ENCODE measurements around the gene SLCO4A1. TPM values are rescaled to one million over a fixed set of nuclear protein-coding genes. Genes with fewer than 3 reads are reported as not detected.
A peak's percentile ranks its signal among the peaks of the same experiment; 100 is the strongest.
"Not testable (repeated sequence)": the region's sequence is repeated elsewhere in the genome, so short reads cannot be mapped to it uniquely, and the experiment has no call there.

The SLCO4A1 gene
- total RNA-seq, 2 donors from 2014 or later: 39.3 to 44.4 TPM

DNA sequence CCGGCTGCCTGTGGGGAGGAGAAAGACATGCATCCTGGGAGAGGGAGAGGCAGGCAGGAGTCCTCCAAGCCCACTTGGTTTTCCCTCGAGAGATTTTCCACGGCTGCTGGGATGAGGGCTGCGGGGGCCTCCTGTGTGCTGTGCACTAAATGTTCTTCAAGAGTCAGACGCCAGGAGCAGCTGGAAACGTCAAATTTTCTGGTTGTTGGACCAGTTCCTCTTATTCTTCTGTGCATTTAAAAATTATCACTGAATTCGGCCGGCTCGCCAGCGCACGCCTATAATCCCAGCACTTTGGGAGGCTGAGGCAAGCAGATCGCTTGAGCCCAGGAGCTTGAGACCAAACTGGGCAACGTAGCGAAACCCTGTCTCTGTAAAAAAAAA lies 33.6 kb downstream of the SLCO4A1 start:
- Mint-ChIP-seq H3K27ac (no peak overlapping the region), H3K9me3 (peaks cover 0 to 5% of the 10 kb centered on the region in 2 donors), H3K36me3 (no peaks in the 10 kb centered on the region)
- no peak for DNase-seq (ENCODE audit: low spot score in 2 of 2)
- no peak for ATAC-seq

DNA sequence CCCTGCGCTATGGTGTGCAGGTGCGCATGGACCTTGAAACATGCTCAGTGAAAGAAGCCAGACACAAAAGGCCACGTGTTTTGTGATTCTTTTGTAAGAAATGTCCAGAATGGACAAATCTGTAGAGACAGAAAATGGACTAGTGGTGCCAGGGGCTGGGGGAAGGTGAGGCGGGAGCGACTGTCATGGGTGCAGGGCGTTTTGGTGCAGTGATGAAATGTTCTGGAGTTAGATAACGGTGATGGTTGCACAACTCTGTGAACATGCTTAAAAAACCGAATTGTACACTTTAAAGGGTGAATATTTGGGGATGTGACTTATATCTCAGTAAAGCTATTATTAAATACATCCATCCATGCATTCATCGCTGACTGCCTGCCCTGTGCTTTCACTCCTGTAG lies 34.7 kb downstream of the SLCO4A1 start:
- no peak for ATAC-seq
- Mint-ChIP-seq H3K27ac (no peak overlapping the region), H3K36me3 (no peaks in the 10 kb centered on the region)

DNA sequence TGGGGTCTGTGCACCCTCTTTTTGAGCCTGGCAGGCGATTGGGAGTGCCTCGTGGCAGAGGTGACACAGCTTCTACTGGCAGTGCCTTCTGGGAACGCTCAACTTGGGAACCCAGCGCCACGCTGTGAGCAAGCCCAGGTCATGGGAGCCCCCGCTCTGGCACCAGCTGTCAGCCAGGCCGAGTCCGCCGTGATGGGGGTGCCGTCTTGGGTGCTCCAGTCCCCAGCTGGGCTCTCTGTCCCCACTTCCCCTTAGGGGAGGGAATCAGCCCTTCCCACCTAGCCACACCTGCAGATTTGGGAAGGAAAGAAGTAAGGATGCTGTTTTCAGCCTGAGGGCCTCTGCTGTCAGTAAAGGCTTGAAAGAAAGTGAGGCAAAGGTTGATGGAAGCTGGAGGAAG lies 35.4 kb downstream of the SLCO4A1 start:
- Mint-ChIP-seq H3K27ac (no peak overlapping the region), H3K36me3 (no peaks in the 10 kb centered on the region)

More for the DNA sequence above, 34.7 kb downstream of the SLCO4A1 start:
- peaks cover 0 to 6% of the 10 kb centered on the region in 2 donors for H3K9me3 Mint-ChIP-seq
- DNase-seq (ENCODE audit: low spot score in 2 of 2): no peak

DNA sequence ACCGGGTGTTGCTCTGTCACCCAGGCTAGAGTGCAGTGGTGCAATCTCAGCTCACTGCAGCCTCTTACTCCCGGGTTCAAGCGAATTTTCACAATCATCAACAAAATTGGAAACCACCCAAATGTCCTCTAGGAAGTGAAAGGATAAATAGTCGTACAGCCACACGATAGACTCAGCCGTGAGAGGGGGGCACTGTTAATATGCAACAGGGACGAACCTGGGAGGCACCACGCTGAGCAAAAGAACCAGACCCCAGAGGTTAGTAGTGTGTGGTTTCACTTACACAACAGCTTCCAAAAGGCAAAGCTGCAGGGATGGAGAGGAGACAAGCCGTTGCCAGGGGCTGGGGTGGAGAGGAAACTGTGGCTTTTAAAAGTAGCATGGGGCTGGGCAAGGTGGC lies 36.2 kb downstream of the SLCO4A1 start:
- no peak for DNase-seq (ENCODE audit: low spot score in 2 of 2)
- ATAC-seq: no peak
- H3K27ac Mint-ChIP-seq: no peak overlapping the region
- peaks cover 0 to 6% of the 10 kb centered on the region in 2 donors for H3K9me3 Mint-ChIP-seq
- no peaks in the 10 kb centered on the region for H3K36me3 Mint-ChIP-seq

More for the DNA sequence above, 35.4 kb downstream of the SLCO4A1 start:
- no peak for DNase-seq (ENCODE audit: low spot score in 2 of 2)
- H3K9me3 Mint-ChIP-seq: peaks cover 0 to 6% of the 10 kb centered on the region in 2 donors
- ATAC-seq: no peak

DNA sequence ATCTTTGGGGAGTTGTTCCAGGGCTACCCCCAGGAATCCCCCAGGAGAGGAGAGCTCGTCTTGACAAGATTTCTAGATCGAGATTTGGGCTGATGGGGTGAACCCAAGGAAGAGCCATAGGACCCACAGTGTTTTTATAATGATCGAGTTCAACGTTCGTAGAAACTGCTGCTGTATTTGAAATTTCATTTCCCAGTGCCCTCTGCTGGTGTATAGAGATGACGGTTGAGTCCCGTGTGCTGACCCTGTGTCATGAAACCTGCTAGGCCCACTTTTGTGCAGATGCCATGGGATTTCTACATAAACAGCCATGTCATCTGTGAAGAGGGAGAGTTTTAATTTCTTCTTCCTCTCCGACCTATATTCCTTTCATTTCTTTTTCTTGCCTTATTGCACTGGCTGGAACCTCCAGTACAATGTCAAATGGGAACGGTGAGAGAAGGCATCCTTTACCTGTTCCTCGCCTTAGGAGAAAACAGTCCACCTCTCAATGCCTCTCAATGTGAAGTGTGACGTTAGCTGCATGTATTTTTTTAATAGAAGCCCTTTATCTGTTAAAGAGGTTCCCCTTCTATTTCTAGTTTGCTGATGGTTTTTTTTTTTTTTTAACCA lies 37.8 kb downstream of the SLCO4A1 start:
- DNase-seq (ENCODE audit: low spot score in 2 of 2) (no peak), ATAC-seq (no peak)
- Mint-ChIP-seq H3K27ac (no peak overlapping the region), H3K36me3 (no peaks in the 10 kb centered on the region), H3K9me3 (peaks cover 0 to 6% of the 10 kb centered on the region in 2 donors)

DNA sequence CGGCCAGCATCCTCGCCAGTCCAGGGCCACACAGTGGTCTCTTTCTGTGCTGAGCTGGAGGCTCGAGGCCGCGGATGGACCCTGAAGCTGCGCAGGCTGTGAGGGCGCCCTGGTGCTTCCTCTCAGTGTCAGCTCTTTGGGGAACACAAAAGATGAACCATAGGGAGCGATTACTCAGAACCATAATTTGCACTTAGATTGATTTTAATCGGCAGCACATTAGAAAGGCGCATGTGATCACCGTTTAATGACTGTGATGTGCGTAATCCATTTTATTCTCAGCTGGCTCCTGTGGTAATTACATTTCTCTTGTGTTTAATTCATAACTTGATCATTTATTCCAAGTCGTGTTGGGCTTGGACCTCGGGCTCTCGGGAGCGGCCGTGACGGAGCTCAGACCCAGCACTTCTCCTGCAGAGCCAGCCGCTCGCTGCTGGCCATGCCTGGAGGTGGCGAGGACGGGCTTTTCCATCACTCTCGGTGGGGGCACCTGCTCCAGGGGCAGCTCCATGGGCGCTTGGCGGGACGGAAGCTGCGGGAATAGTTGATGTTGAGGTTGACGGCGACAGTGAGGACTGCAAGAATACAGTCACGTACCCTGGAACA lies 40.7 kb downstream of the SLCO4A1 start:
- DNase-seq (ENCODE audit: low spot score in 2 of 2) (no peak), ATAC-seq (no peak)
- Mint-ChIP-seq H3K36me3 (no peaks in the 10 kb centered on the region), H3K27ac (no peak overlapping the region), H3K9me3 (peaks cover 0 to 6% of the 10 kb centered on the region in 2 donors)

DNA sequence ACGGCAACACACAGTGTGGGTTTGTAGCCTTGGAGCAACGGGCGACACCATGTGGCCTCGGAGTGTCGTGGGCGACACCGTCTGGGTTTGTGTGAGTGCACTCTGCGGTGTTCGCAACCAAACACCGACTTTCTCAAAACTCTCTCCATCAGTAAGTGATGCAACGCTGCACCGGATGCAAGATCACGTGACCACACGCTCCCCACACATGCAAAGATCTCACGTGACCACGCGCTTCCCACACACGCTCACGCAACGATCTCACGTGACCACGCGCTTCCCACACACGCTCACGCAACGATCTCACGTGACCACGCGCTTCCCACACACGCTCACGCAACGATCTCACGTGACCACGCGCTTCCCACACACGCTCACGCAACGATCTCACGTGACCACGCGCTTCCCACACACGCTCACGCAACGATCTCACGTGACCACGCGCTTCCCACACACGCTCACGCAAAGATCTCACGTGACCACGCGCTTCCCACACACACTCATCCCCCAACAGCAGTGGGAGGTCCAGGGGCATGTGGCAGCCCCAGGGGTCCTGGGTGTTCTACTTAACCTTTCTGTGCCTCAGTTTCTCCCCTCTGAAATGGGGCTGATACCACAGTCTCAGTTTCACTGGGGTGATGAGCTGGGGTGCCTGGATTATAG lies 41.5 kb downstream of the SLCO4A1 start:
- not testable (repeated sequence) for H3K27ac Mint-ChIP-seq; ATAC-seq; H3K9me3 Mint-ChIP-seq; H3K36me3 Mint-ChIP-seq; DNase-seq (ENCODE audit: low spot score in 2 of 2)

DNA sequence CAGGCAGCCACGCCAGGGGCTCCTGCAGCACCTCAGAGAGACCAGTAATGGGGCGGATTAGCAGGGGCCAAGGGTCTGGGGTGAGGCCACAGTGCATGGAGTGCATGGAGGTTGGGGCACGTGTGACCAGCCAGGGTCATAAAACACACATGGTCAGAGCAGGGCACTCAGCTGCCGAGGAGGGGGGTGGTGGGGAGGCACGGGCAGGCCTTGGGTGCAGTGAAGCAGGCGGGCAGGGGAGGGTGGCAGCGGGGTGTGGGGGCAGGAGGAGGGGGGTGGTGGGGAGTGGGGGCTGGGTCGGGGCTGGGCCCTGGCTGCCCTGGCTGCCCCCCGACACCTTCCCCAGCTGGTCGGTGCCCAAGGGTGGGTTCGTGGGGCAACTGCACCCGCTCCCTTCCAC lies 42.7 kb downstream of the SLCO4A1 start:
- H3K36me3 Mint-ChIP-seq: no peaks in the 10 kb centered on the region
- no peak for ATAC-seq

DNA sequence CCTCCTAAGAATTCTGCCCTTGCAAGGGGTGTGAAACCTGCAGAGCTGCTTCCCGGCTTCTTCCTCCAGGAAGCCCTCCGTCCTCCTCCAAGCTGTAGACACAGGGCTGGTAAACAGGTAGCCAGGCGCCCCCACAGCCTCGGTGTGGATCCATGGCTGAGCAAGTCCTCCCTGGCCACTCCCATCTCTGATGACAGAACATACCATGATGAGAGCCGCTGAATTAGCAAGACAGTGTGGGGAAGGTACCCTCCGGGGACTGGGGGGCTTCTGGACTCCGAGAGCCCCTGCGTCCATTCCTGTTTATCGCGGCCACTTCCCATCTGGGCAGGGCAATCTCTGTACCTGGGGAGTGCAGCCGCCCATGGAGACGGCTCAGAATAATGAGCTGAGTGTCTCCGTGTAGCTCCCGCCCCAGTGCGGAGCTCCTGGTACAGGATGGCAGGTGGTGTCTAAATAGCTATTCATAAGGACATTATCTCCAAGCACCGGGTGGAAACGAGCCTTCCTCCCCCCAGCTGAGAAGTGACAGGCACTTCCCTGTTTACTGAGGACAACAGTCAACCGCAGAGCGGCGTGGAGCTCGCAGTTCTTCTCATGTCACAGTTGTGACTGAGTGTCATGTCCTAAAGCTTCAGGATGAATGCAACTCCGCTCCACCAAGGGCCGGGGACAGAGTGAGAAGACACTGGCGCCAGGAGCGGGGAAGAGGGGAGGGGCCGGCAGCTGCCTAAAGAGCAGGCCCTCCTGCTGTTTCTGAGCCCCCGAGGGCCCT lies 43.7 kb downstream of the SLCO4A1 start:
- no peaks in the 10 kb centered on the region for H3K9me3 Mint-ChIP-seq
- no peaks in the 10 kb centered on the region for H3K36me3 Mint-ChIP-seq
- no peak overlapping the region for H3K27ac Mint-ChIP-seq
- DNase-seq (ENCODE audit: low spot score in 2 of 2) (no peak), ATAC-seq (peak in 1 of 2 donors; percentile 22)

More for the DNA sequence above, 42.7 kb downstream of the SLCO4A1 start:
- peaks cover 0 to 6% of the 10 kb centered on the region in 2 donors for H3K9me3 Mint-ChIP-seq
- no peak overlapping the region for H3K27ac Mint-ChIP-seq
- no peak for DNase-seq (ENCODE audit: low spot score in 2 of 2)

DNA sequence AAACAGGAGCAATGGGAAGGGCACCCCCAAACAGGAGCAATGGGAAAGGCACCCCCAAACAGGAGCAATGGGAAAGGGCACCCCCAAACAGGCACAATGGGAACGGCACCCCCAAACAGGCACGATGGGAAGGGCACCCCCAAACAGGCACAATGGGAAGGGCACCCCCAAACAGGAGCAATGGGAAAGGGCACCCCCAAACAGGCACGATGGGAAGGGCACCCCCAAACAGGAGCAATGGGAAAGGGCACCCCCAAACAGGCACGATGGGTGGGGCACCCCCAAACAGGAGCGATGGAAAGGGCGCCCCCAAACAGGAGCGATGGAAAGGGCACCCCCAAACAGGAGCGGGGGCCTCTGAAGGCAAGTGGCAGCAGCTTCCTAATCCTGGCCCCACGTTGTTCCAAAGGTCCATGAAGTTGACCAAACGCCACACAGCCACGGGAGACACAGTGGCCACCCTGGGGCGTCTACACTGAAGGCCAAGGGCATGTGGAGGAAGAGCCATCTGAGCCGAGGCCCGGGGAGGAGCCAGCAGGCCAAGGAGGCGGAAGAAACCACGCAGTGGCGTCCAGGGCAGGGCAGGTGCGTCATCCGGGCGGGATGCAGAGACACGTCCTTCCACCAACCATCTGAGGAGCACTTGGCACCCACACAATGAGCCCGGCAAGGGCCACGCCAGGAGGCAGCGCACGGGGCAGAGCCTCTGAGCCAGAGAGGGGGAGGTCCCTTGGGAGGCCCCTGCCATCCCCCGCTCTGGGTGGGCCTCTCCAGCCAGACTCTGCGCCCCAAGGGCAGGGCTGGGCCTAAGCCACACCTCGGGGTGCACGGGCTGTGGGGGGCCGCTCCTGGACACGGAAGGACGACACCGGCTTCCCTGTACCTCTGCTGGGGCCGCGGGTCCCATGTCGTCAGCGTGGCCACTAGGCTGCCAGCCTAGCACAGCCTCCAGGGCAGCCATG lies 44.8 kb downstream of the SLCO4A1 start:
- Mint-ChIP-seq H3K36me3 (no peaks in the 10 kb centered on the region), H3K27ac (no peak overlapping the region), H3K9me3 (no peaks in the 10 kb centered on the region)
- DNase-seq (ENCODE audit: low spot score in 2 of 2) (no peak), ATAC-seq (no peak)

DNA sequence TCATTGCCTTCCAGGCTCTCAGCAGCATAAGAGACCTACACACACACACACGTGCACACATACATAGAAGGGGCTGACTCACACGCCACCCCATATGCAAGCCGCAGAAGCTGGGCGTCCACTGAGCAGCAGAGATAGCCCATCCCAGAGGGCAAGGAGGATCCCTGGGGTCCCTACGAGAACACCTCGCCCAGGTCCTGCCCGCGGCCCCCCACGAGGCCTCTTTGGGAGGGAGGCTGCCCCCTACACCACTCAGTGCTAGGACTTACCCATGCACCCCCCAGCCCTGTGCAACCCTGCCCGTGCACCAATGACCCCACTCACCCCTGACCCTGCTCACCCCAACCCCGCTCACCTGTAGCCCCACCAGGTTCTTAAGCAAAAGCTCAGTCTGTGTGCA lies 45.8 kb downstream of the SLCO4A1 start:
- ATAC-seq: no peak
- Mint-ChIP-seq H3K9me3 (no peaks in the 10 kb centered on the region), H3K36me3 (no peaks in the 10 kb centered on the region), H3K27ac (no peak overlapping the region)
- DNase-seq (ENCODE audit: low spot score in 2 of 2): no peak

DNA sequence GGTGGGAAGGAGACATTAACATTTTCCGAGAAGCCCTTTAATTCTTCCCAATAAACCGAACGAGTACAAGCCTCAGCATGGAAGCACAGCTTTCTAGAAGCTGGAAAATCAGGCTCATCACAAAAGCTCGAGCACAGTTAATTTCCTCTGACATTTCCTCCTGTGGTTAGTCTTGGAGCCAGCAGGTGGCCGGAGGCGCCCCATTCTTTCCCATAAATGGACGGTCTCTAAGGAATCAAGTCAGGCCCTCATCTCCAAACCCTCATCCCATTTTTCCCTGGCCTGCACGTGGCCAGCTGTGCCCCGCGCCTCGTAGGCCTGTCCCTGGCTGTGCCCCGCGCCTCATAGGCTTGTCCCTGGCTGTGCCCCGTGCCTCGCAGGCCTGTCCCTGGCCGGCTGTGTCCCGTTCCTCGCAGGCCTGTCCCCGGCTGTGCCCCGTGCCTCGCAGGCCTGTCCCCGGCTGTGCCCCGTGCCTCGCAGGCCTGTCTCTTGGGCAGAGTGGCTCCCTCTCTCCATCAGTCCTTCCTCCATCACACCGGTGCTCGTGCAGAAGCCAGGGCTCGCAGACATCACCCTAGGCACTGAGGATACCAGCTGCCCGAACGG lies 46.7 kb downstream of the SLCO4A1 start:
- ATAC-seq (no peak), DNase-seq (ENCODE audit: low spot score in 2 of 2) (no peak)
- Mint-ChIP-seq H3K9me3 (no peaks in the 10 kb centered on the region), H3K27ac (no peak overlapping the region), H3K36me3 (no peaks in the 10 kb centered on the region)

DNA sequence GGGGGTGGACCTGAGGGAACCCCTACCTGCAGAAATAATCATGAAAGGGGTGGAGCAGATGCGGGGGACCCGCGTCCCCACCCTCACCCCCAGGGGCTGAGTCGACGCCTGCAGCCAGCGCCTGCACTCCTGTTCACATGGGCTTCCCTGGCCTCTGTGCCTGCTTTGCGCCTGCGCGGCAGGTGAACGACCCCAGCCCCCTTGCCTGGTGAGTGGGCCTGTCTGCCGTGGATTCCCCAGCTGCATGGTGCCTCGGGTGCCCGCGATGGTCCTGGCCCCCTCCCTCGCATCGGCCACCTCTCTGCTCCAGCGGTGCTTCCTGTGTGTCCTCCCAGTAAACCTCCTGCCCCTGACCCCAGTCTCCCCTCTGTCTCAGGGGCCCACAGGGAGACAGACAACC lies 47.6 kb downstream of the SLCO4A1 start:
- H3K9me3 Mint-ChIP-seq: no peaks in the 10 kb centered on the region
- ATAC-seq: no peak
- no peaks in the 10 kb centered on the region for H3K36me3 Mint-ChIP-seq
- DNase-seq (ENCODE audit: low spot score in 2 of 2): no peak
- H3K27ac Mint-ChIP-seq: no peak overlapping the region

DNA sequence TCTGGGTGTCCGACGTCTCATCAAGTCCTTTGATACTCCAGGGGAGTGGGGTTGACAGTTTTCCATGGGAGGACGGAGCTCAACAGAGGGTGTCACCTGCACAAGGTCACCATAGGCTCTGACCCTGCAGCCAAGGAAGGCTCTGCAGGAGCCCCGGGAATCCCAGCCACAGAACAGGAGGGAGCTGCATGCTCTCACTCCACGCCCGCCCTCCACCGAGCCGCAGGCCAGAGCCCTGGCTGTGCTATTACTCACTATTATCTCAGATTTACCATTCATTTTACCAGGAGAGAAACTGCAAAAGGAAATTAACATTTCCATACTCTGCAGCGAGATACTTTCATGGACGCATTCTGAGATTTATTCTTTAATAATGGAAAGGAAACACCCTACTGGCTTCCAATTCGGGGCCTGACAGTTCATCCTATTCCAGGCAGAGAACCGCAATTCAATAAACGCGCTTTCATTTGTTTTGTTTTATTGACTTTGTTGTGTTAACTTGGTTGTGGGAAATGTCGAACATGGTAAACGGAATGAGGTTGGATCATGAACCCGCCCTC lies 48.0 kb downstream of the SLCO4A1 start:
- ATAC-seq (no peak), DNase-seq (ENCODE audit: low spot score in 2 of 2) (no peak)
- Mint-ChIP-seq H3K9me3 (no peaks in the 10 kb centered on the region), H3K27ac (no peak overlapping the region), H3K36me3 (no peaks in the 10 kb centered on the region)

DNA sequence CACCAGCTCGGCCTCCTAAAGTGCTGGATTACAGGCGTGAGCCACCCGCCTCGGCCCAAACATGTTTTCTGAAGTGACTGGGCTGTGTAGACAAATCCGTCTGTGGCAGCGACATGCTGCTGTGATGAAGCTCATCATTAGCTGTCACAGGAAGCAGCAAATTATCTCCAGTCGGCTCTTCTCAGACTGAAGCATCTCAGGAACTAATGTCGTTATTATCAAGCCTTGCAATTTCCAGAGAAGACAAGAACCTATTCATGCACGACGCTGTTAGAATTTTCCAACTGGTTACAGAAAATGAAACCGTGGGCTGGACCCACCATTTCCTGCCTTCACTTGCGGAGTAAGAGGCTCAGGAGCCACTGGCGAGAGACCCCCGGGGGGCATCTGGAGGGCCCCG lies 49.2 kb downstream of the SLCO4A1 start:
- ATAC-seq (no peak), DNase-seq (ENCODE audit: low spot score in 2 of 2) (no peak)
- H3K9me3 Mint-ChIP-seq: no peaks in the 10 kb centered on the region
- H3K27ac Mint-ChIP-seq: no peak overlapping the region
- no peaks in the 10 kb centered on the region for H3K36me3 Mint-ChIP-seq

DNA sequence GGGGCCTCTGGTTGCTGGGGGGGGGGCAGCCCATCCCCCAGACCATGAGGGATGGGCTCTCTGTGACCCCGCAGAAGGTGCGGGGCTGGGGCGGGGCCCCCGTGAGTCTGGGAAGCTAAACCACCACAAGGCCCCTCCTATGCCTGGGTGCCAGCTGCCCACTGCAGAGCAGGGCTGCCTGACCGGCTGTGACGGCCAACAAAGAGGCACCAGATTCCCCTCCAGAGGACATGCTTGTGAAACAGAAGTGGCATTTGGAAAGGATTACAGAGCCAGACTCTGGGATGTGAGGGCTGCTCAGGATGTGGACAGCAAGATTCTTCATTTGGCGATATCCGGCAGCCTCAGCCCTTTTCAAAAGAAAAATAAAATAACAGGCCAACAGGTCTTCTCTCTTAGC lies 49.9 kb downstream of the SLCO4A1 start:
- no peak for ATAC-seq
- H3K36me3 Mint-ChIP-seq: no peaks in the 10 kb centered on the region
- no peak overlapping the region for H3K27ac Mint-ChIP-seq
- no peak for DNase-seq (ENCODE audit: low spot score in 2 of 2)
- H3K9me3 Mint-ChIP-seq: no peaks in the 10 kb centered on the region

Measured in activated naive CD4-positive, alpha-beta T cell treated with anti-CD3 and anti-CD28 coated beads, Interleukin-2, amount 50 U/mL, for 72 hours (primary cell).